Germinal center (tissue), 1 donor: Measurements from ENCODE around the gene MN1.

Experiments used
- DNase-seq: peaks from one replicate; pipeline ENCODE4 v3.0.0; 2012; ENCODE audit warnings: mixed read lengths, low spot score

The MN1 gene

DNA sequence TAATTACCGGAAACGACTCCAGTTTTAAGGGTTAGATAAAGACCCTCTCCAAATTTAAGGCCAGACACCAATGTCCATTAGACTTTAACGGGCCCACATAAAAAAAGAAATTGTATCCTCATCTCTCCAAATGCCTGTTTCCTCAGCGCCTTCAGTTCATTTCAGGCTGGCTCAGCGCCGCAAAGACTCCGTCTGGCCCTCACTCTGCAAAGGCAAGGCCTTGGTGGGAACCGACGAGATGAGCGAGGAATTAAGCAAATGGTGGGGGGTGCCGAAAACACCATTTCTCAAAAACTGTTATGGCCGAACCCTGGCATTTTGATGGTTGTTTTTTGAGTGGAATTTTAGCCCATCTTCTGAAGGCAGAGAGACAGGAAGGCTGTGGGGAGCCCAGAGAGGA lies 15.7 kb downstream of the MN1 start:
- DNase-seq: no peak

DNA sequence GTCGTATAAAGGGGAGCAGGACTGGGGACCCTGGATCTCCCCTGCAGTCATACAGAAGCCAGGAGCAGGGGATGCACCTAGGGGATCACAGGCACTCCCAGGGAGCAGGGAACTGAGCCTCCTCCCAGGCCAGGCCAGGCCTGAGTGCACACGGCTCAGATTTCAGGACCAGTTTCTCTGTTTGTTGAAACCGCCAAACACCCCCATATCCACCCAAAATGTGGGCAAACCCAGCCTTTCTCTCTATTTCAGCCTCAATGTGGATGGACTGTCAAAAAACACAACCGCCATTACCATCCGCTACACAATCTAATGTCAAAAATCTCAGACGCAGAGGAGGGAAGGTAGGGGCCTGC lies 17.5 kb downstream of the MN1 start:
- no peak for DNase-seq

DNA sequence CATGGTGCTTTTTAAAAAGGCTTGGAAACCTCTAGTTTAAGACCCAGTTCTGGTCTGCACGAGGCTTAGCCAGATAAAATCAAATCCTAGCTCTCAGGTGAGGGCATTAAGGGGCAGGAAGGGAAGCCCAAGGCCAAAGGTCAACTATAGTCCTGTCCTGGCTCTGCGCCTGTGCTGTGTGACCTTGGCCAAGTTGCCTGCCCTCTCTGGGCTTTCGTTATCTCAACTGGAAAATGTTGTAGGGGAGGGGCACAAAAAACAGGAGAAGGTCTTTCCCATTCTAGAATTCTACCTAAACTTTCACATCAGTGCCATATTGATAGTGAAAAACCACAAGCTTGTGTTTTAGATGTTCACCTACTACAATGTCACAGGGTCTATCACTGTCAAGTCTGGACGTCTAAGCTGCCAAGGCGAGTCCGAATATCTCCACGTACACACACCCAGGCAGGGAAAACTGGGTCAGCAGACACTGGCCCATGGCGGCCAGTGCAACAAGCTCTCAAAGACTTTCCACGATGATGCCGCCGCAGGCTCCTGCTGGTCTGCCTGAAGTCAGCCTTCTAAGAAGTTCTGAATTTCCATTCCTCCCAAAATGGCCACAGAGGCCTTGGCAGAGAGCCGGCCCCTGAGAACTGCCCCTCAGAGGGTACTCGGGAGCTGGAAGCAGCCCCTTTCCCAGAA lies 18.0 kb downstream of the MN1 start:
- no peak for DNase-seq

DNA sequence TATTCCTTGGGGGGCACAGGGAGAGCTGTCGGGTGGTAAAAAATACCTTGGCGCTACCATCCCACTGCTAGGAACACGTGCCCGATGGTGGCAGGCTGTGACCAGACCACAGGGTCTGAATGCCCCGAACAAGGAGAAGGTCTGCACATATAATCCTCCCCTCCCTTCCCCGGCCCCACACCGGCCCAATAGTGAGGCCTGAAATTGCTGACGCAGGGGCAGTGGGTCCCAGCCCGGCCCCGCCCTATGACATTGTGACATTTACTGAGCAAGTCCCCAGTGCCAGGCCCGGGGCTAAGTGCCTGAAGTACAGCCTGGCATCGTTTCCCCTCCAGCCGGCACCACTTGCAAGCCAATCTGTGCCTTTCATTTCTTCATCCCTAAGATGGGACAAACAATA lies 19.5 kb downstream of the MN1 start:
- DNase-seq: no peak

DNA sequence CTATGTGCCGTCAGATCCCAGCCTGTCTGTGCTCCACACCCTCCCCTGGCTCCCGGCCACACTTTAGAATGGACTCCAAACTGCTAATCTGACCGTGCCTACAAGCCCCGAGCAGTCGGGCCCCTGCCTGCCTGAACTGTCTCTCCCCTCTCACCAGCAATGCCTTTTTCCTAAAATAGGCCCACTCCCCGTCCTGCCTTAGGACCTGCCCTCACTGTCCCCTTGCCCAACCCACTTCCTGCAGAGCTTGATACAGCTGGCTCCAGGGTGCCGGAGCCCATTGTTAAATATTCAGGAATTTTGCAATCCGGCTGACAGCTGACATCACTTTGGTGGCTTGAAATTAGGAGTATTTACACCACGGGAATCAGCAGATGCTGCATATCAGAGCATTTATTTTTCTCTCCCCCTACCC lies 21.4 kb downstream of the MN1 start:
- no peak for DNase-seq

DNA sequence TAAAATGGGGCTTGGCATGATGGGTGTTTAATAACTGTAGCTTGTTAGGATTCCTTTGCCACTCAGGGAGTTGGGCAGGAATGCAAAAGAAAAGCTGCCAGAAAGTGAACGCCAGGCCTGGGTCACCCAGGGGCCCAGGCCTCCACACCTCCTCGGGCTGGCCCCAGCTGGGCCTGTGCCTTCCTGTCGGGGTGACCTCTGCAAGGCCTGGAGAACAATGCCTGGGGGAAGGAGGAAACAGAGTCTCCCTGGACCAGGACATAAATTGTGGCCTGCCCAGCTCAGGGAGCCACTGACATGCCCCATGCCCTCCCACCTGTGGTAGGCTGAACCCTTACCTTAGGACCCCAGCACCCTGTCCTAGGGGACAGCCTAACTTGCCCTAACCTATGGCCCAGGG lies 21.9 kb downstream of the MN1 start:
- no peak for DNase-seq

DNA sequence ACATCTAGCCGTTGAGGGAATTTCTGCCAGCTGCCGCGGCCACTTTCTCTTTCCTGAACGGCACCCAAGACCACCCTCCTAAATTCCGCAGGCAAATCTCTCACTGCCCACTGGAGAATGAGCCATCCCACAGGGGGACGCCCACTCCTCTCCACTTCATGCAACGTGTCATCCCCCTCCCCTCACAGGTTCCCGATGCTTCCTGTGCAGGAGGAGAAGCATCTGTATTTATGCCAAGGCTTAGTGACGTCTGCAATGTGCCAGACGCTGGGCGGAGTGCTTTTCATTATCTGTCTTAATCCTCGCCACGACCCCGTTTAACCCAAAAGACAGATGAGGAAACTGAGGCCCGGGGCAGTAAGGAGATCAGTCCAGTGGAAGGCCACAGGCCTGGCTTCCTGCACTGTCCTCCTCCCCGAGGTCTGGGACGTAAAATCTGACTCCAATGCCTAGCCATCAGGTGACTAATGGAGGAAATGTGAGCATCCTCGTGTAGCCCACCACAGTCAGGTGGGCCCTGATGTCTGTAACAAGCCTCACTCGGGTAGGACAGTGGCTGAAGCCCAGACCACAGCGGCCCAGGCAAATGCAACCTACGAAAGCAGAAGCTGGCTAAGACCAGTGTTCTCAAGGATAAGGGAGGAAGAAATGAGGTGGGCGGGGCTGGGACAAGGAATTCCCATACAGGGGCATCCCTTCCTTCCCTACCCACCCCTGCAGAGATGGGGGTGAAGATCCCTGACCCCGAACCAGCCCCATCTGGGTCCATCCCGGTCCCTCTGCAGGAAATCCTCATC lies 23.1 kb downstream of the MN1 start:
- no peak for DNase-seq

DNA sequence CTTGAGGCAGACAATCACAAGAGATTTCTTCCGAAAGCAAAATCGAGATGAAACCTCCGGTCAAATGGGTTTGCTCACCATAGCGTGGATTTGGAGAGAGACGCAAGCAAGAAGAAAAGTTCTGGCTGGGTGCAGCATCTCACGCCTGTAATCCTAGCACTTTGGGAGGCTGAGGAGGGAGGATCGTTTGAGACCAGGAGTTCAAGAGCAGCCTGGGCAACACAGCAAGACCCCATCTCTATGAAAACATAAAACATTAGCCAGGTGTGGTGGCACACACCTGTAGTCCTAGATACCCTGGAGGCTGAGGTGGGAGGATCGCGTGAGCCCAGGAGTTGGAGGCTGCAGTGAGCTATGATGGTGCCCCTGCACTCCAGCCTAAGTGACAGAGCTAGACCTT lies 24.4 kb downstream of the MN1 start:
- no peak for DNase-seq

DNA sequence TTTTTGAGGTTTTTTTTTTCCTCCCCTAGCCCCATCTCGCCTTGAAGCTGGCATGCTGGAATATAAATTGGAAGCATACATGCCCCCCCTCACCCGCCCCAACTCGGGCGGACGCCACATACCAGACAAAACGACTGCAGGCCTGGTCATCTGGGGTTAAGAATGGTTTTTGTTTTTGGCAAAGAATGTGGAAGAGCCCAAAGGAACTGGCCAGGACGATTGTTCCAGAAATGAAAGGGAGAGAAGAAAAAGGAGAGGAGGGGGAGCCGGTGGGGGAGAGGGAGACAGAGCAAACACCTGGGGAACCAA lies 25.0 kb downstream of the MN1 start:
- no peak for DNase-seq

DNA sequence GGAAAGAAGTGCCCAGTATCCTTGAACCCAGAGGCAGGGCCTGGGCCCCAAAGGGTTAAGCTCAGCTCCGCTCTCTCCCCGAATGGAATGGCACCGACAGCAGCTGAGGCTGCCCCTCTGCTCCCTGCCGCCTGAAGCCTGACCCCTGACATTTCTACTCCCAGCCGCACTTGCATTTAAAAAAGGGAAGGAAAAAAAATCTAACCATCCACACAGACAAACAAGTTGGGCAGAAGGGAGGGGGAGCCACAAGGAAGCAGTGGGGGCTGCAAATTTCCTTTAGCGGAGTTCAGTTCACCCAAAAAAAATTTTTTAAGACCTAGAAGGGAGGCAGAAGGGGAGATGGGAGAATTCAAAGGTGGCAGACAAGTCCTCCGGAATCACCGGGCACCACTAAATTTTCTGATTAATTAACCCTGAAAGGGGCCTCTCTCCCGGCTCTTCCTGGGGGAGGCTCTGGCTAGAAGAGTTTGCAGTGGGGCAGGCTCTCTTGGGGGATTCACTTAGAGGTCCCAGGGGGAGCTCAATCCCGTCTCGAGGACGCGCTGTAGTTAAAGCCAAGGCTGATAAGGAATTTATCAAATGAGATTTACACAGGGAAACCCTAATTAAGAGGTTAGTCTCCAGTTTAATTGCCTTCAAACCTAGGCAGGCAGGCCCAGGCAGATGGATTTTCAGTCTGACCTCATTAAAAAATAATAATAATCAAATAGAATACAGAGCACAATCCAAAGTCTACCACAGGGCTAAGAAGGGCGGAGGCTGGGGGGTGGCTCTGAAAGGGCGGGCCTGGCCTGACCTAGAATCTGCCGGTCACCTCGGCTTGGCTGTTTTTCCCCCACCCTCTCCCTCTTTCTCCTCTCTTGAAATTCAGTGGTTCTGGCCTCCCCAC lies 25.6 kb downstream of the MN1 start:
- DNase-seq: no peak

DNA sequence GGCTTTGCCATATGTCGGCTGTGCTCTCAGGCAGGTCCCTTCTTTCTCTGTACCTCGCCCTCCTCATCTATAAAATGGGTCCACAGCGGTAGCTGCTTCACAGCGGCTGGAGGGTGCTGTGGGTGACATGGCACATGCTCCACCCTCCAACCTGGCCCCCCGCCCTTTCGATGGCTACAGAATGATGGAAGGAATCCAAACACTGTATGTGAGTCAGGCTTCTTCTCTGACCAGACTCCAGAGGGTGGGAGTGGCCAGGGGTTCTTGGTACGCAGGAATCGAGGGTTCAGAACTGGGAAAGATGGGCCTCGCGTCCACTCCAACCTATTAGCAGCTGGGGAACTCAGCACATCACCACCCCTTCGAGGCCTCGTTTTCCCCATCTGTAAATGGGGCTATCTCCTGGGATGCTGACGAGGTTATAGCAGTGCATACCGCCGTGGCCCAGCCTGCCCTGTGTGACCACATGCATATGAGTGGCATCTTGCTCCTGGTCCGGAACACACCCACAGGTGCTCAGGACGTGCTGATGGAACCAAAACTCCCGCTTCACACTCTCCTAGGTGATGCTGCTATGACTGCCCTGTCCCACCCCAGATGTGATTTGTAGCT lies 26.4 kb downstream of the MN1 start:
- DNase-seq: no peak

DNA sequence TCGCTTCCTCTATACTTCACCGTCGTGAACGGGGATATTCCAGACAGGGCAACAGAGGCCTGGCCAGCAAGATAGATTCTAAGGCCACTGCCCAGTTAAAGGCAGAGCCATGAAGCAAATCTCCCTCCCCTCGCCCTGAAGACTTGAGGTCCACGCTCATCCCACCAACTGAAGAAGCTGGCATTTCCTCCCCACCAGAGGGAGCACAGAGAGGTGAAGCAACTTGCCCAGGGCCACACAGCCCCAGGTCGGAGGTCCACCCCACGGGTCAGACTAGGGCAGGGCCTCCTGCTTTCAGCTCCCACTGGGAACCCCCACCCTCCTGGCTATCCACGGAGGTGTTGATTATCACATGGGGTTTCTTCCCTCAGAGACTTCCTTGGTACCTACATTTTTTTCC lies 27.4 kb downstream of the MN1 start:
- DNase-seq: no peak

DNA sequence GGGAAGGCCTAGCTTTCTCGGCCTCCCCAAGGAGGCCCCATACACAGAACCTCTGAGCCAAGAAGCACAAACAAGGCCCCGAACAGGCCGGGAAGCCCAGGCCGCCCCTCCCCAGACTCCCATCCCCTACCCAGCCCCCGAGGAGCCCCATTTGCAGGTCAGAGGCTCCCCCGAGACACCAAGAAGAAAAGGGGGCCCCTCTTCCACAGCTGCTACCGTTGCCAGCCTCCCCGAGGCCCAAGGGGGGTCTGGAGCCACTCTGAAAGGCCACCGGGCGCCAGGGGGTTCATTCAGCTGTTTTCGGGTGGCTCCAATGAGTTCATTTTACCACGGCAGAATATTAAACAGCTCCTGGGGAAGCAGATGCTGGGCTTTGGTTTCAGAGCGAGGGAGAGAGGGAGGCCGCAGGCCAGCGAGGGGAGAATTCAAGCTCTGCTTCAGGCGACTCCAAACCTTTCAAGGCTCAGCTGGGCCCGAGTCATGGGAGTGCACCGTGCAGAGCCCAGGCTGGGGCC lies 28.5 kb downstream of the MN1 start:
- no peak for DNase-seq

DNA sequence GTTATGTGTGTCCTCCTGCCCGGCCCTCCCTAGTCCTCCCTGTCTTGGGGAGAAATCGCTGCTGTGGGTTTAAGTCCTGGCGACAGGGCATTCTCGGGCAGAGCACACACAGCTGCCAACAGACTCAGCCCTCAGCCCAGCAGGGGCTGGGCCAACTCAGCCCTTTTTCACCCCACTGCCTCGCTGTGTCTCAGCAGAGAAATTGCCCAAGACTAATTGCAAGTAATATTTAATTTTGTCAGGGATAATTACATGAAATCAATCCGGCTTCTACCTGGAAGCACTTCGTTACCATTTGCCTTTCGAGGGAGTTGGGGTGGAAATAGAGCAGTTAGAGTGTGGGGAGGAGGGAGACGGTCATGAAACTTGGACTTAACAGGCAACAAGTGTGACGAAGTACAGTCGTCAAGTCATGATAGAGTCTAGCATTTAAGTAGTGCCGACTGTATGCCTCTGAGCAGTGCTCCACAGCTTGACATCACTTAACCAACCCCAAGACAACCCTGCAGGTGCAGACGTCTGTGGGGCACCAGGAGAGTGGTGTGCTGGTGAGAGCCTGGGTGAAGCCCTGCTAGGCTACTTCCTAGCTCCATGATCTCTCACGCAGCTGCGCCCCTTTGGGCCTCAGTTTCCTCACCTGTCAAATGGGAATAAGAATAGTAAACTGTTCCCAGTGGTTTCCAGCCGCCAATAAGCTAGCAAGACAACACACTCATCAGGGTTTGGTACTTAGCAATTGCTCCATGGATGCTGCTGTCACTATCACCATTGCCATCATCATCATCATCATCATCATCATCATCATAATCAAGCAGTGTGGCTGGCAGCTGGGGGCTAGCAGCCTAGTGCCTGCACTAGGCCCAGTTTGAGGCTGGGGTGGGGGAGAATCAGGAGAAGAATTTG lies 29.2 kb downstream of the MN1 start:
- DNase-seq: no peak

DNA sequence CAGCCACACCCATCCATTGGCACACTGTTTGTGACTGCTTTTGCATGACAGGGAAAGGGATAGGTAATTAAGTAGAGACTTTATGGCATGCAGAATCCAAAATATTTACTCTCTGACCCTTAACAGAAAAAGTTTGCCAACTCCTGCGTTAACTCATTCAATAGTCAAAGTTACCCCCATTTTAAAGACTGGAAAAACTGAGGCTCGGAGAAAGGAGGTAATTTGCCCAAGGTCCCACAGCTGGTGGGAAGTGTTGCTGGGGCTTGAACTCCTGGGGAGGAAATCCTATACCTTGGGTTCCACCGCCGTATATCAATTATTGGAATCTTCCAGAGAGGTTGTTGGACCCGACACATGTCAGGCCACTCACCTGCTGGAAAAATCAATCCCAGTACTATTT lies 29.9 kb downstream of the MN1 start:
- DNase-seq: no peak

DNA sequence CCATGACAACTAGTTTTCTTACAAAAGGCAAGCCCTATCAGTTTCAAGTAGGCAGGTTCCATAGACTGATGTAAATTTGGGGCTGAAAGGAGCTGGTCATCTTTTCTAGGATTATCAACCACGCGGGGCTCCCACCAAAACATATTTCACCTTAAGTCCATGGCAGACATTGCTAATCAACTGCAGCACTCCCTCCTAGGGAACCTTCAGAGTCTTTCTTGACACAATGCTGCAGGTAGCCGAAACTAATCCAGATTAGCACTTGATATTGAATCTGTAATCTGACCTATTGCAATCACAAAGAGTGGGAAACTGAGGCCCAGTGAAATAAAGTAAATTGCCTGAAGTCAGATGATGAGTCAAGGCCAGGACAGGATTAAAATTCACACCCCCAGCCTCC lies 32.5 kb downstream of the MN1 start:
- DNase-seq: no peak

DNA sequence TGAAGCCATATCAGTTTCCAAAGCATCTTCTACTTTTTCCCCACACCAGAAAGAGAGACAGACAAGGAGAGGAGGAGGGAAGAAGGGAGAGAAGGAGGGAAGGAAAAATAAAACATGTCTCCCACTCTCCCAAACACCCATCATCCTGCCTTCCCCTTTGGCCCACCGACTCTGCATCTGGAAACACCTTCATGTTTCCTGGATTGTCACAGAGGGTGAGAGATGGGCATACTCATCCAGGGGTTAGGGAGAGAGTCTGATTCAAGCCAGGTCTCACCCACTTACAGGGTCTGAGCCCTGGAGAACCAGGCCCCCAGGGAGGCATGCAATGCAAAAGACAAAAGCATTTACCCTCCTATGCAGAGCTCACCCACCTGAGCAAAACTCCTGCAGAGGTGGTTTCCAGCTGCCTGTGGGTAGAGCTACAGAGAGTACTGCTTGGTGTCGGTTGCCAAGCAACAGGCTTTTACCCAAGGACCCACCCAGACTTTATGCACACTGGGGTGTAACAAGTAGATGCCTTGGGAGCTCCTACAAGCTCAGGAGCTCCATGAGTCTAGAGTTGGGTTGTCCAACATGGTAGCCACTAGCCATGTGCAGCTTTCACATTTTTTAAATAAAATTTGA lies 33.4 kb downstream of the MN1 start:
- no peak for DNase-seq

DNA sequence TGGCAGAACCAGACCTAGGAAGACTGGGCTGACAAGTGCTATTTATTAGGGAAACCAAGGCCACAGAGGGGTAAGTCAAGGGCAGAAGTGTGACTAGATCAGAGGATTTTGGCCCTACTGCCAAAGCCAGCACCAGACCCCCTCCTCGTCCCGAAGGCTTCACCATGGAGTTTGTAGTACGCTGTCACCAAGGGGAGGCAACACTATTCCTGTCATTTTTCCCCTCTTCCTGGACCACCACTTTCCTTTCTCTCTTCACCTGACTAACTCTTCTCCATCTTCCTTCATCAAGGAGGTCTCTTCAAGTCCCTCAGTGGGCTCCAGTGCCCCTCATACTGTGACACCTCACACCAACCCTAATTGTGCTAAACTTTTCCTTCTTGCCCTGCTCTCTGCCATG lies 34.9 kb downstream of the MN1 start:
- no peak for DNase-seq

DNA sequence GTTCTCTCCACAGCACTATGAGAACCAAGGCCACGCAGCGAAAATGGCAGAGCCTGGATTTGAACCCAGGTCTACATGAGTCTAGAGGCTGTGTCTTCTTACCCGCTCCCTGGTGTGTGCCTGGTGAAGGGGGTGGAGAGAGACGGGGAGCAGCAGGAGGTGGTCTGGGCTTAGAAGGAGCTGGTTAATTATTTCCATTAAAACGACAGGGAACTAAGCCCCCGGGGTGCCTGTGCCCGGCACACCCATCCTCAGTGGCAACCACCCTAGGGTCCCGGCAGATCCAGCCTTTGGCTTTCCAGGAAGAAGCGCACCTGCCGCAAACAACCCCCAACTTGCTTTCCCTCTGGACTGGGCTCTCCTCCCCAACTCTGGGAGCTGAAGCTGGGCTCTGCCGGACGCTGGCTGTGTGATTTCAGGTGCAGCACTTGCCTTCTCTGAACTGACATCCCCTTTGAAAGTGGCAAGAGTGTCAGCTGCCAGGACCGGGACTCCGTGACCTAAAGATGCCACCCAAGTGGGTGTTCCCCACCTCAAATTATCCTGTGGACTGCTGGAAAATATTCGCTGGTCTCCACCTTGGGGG lies 35.8 kb downstream of the MN1 start:
- no peak for DNase-seq

DNA sequence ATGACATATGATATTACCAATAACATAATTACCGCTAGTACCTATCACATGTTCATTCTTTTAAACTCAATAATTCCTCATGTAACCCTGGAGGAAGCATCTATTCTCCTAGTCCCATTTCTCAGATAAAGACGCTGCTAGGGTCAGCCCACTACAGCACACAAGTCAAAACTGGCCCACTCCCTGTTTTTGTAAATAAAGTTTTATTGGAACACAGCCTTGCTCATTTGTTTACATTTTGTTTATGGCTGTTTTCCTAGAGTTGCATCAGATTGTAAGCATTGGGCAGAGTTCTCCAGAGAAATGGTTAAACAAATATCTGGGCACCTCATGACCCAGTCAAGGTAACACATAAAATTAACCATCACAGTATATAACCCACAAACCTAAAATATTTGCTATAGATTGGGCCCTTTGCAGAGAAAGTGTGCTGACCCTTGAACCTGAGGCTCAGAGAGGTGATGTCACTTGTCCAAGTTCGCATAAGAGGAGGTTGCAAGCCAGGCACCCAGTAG lies 36.8 kb downstream of the MN1 start:
- no peak for DNase-seq
